ENCODE data around the gene COLEC12. TPM values are rescaled to one million over a fixed set of nuclear protein-coding genes. Genes with fewer than 3 reads are reported as not detected.
A peak's percentile ranks its signal among the peaks of the same experiment; 100 is the strongest.

Gene COLEC12
- total RNA-seq, 1 experiment from 2014 or later: not detected

GRCh38 chr18:286515-287310 lies 213.8 kb downstream of the COLEC12 start (continued):
- TF ChIP-seq SRF (IDR thresholded peaks at IDR 0.05; ENCODE audit: low read depth) (no peak), EZH2 (IDR thresholded peaks at IDR 0.05) (no peak), TCF7L2 (IDR thresholded peaks at IDR 0.05; ENCODE audit: borderline replicate concordance, extremely low read depth, insufficient read depth, insufficient read length) (no peak), ZNF274 (IDR thresholded peaks at IDR 0.05; ENCODE audit: low read depth, low read length) (no peak), ZBTB33 (IDR thresholded peaks at IDR 0.05; ENCODE audit: extremely low read depth, insufficient replicate concordance, low read length) (no peak), RAD21 (IDR thresholded peaks at IDR 0.05; ENCODE audit: low read depth) (peak; percentile 85), MAX (IDR thresholded peaks at IDR 0.05) (no peak), EZH2phosphoT487 (IDR thresholded peaks at IDR 0.05; ENCODE audit: borderline replicate concordance) (no peak), CEBPB (IDR thresholded peaks at IDR 0.05; ENCODE audit: low read depth) (no peak), EGR1 (IDR thresholded peaks at IDR 0.05; ENCODE audit: low read depth) (no peak), ELF1 (IDR thresholded peaks at IDR 0.05; ENCODE audit: borderline replicate concordance, low read depth) (no peak)

GRCh38 chr18:285817-286216 lies 214.7 kb downstream of the COLEC12 start:
- no peaks in the 10 kb centered on the region for H3K4me1 ChIP-seq (ENCODE audit: control insufficient read depth in 1 of 2, insufficient read depth in 2 of 2, low read length in 2 of 2)
- ChIA-PET CTCF (no interaction called here), POLR2A (no interaction called here), RAD21 (ENCODE audit: low non-redundant PET in 1 of 2, low total read pairs in 2 of 2, uncharacterized antibody in 2 of 2, unreplicated experiment in 2 of 2) (interaction anchor here in 1 of 2 experiments (0.6 kb wide), 1 partner anchor 332 kb away, joined by 3 read pairs; no protein-coding TSS in a partner anchor)
- H3K9me2 ChIP-seq (ENCODE audit: insufficient read depth): no peaks in the 10 kb centered on the region
- no peak overlapping the region for H3K27ac ChIP-seq (ENCODE audit: low read depth, low read length)
- H3K4me3 ChIP-seq (replicated peaks in 1 of 2; ENCODE audit: low read depth in 1 of 2, low read length in 2 of 2): no peak overlapping the region
- TF ChIP-seq ZNF274 (IDR thresholded peaks at IDR 0.05; ENCODE audit: low read depth, low read length): no peak
- no peak for TF ChIP-seq JUND (IDR thresholded peaks at IDR 0.05)
- no peak for TF ChIP-seq POLR2A (IDR thresholded peaks at IDR 0.05; ENCODE audit: borderline replicate concordance, extremely low read depth, insufficient read depth, insufficient read length)
- TF ChIP-seq TCF7L2 (IDR thresholded peaks at IDR 0.05; ENCODE audit: borderline replicate concordance, extremely low read depth, insufficient read depth, insufficient read length): no peak
- no TSS peak for BruUV-seq (replicated peaks)
- H4K20me1 ChIP-seq (ENCODE audit: insufficient read depth): no peaks in the 10 kb centered on the region
- H3K9ac ChIP-seq (ENCODE audit: low read length): no peak overlapping the region
- H3K4me2 ChIP-seq (ENCODE audit: low read length): no peak overlapping the region
- DNase-seq (ENCODE audit: low read depth, low spot score): no peak
- H3K79me2 ChIP-seq (ENCODE audit: insufficient read depth, low read length): no peaks in the 10 kb centered on the region
- H3K36me3 ChIP-seq (ENCODE audit: control insufficient read depth in 1 of 2, insufficient read depth in 2 of 2, low read length in 2 of 2): no peaks in the 10 kb centered on the region
- H3K9me3 ChIP-seq (ENCODE audit: control insufficient read depth in 1 of 2, insufficient read depth in 1 of 2, low read depth in 1 of 2, low read length in 2 of 2): no peaks in the 10 kb centered on the region
- peak overlapping the region; percentile 45 for H2AFZ ChIP-seq (ENCODE audit: low read depth, low read length, poor library complexity, severe bottlenecking)
- H3K27me3 ChIP-seq (ENCODE audit: insufficient read depth, low read length): no peaks in the 10 kb centered on the region
- intact Hi-C loops (cut with micrococcal nuclease): loop anchor here (1.0 to 10.0 kb wide), 3 partner anchors 191 to 549 kb away; no protein-coding TSS in a partner anchor
- ATAC-seq: no peak

All from HCT116 (cell line).